Measurements from ENCODE around the gene SPRYD7. TPM values are rescaled to one million over a fixed set of nuclear protein-coding genes. Genes with fewer than 3 reads are reported as not detected.

The SPRYD7 gene
- polyA plus RNA-seq, 1 donor (not counting 4 experiments of a cell fraction or from before 2014, with no cell fraction given) = 11.3 TPM

DNA sequence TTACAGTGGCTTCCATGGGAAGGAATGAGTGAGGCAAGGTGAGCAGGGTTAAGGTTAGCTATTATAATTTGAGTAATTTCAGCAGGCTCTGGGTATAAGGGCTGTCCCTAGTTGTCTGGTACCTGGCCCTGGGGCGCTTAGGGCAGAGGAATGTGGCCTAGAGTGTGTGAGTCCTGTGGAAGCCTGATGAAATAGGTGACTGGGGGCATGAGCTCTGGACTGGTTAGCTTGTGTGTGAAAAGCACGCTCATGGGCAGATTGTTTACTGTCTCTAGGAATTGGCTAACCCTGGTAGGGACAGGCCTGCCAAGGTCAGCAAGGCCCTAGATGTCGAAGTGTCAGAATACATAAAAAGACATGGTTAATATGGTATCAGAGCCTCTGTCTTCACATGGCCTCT, 42.5 kb downstream of the SPRYD7 start:
- dilution Hi-C loops (cut with MboI; ENCODE audit: extremely low pct_ligation_motif_present, low sequenced_read_pairs) = no loop called here
- no peak overlapping the region for H3K4me3 ChIP-seq (ENCODE audit: control insufficient read depth in 2 of 3, extremely low read depth in 1 of 3, insufficient read depth in 2 of 3, low read depth in 1 of 3, low read length in 3 of 3)
- no peak for TF ChIP-seq EZH2 (IDR thresholded peaks at IDR 0.05; ENCODE audit: low read length)
- TF ChIP-seq, protein P1, sequence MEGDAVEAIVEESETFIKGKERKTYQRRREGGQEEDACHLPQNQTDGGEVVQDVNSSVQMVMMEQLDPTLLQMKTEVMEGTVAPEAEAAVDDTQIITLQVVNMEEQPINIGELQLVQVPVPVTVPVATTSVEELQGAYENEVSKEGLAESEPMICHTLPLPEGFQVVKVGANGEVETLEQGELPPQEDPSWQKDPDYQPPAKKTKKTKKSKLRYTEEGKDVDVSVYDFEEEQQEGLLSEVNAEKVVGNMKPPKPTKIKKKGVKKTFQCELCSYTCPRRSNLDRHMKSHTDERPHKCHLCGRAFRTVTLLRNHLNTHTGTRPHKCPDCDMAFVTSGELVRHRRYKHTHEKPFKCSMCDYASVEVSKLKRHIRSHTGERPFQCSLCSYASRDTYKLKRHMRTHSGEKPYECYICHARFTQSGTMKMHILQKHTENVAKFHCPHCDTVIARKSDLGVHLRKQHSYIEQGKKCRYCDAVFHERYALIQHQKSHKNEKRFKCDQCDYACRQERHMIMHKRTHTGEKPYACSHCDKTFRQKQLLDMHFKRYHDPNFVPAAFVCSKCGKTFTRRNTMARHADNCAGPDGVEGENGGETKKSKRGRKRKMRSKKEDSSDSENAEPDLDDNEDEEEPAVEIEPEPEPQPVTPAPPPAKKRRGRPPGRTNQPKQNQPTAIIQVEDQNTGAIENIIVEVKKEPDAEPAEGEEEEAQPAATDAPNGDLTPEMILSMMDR (optimal IDR thresholded peaks at IDR 0.05 in 1 of 3, IDR thresholded peaks at IDR 0.05 in 1 of 3, conservative IDR thresholded peaks at IDR 0.05 in 1 of 3; ENCODE audit: extremely low read depth in 1 of 3, insufficient read depth in 2 of 3, low read length in 3 of 3) = no peak
- H3K9me1 ChIP-seq (ENCODE audit: control insufficient read depth, extremely low read depth, insufficient read depth, low read length) = no peaks in the 10 kb centered on the region
- no peaks in the 10 kb centered on the region for H3K36me3 ChIP-seq (ENCODE audit: control insufficient read depth in 2 of 2, extremely low read depth in 1 of 2, insufficient read depth in 2 of 2, low read length in 2 of 2)
- no peaks in the 10 kb centered on the region for H3K9me3 ChIP-seq (ENCODE audit: control insufficient read depth, low read depth, low read length)
- no peak overlapping the region for H2AFZ ChIP-seq (ENCODE audit: control insufficient read depth, low read length)
- H3K4me1 ChIP-seq (ENCODE audit: control insufficient read depth, extremely low read depth, insufficient read depth, low read length) = no peaks in the 10 kb centered on the region
- DNase-seq (ENCODE audit: low read depth, low spot score) = no peak
- no peaks in the 10 kb centered on the region for H4K20me1 ChIP-seq (ENCODE audit: control insufficient read depth, extremely low read depth, insufficient read depth, low read length)
- no peak overlapping the region for H3K9ac ChIP-seq (ENCODE audit: control insufficient read depth, extremely low read depth, insufficient read depth, low read length)
- H3K27ac ChIP-seq (ENCODE audit: control insufficient read depth, insufficient read depth, low read length) = no peak overlapping the region
- H3K4me2 ChIP-seq (ENCODE audit: control insufficient read depth, extremely low read depth, insufficient read depth, low read depth, low read length) = no peak overlapping the region
- no peak for FAIRE-seq
- no peaks in the 10 kb centered on the region for H3K79me2 ChIP-seq (ENCODE audit: control insufficient read depth, insufficient read depth, low read length)
- no peaks in the 10 kb centered on the region for H3K27me3 ChIP-seq (ENCODE audit: control insufficient read depth, extremely low read depth, insufficient read depth, low read length)

DNA sequence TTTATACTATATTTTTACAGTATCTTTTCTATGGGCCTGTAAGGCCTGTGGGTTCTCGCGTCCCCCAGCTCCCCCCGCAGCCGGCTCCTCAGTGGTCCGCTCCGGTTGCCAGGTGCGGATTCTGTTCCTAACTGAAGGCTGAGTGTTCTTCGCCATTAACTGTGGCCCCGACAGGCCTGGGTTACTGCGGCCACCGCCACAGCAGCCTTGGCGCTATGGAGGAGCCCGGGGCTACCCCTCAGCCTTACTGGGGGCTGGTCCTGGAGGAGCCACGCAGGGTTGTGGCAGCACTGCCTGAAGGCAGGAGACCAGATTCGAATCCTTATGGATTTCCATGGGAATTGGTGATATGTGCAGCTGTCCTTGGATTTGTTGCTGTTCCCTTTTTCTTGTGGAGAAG, 45.8 kb downstream of the SPRYD7 start:
- Histone ChIP-seq H3K79me2 (ENCODE audit: control insufficient read depth, insufficient read depth, low read length) (no peaks in the 10 kb centered on the region), H3K9ac (ENCODE audit: control insufficient read depth, extremely low read depth, insufficient read depth, low read length) (no peak overlapping the region), H3K4me1 (ENCODE audit: control insufficient read depth, extremely low read depth, insufficient read depth, low read length) (no peaks in the 10 kb centered on the region), H3K27me3 (ENCODE audit: control insufficient read depth, extremely low read depth, insufficient read depth, low read length) (no peaks in the 10 kb centered on the region), H3K4me2 (ENCODE audit: control insufficient read depth, extremely low read depth, insufficient read depth, low read depth, low read length) (no peak overlapping the region), H3K27ac (ENCODE audit: control insufficient read depth, insufficient read depth, low read length) (no peak overlapping the region), H4K20me1 (ENCODE audit: control insufficient read depth, extremely low read depth, insufficient read depth, low read length) (no peaks in the 10 kb centered on the region), H3K9me1 (ENCODE audit: control insufficient read depth, extremely low read depth, insufficient read depth, low read length) (no peaks in the 10 kb centered on the region), H3K4me3 (ENCODE audit: control insufficient read depth in 2 of 3, extremely low read depth in 1 of 3, insufficient read depth in 2 of 3, low read depth in 1 of 3, low read length in 3 of 3) (no peak overlapping the region), H2AFZ (ENCODE audit: control insufficient read depth, low read length) (no peak overlapping the region), H3K9me3 (ENCODE audit: control insufficient read depth, low read depth, low read length) (no peaks in the 10 kb centered on the region), H3K36me3 (ENCODE audit: control insufficient read depth in 2 of 2, extremely low read depth in 1 of 2, insufficient read depth in 2 of 2, low read length in 2 of 2) (no peaks in the 10 kb centered on the region)
- DNase-seq (ENCODE audit: low read depth, low spot score) (no peak), FAIRE-seq (no peak)
- TF ChIP-seq EZH2 (IDR thresholded peaks at IDR 0.05; ENCODE audit: low read length) = no peak
- TF ChIP-seq, protein P1 (optimal IDR thresholded peaks at IDR 0.05 in 1 of 3, IDR thresholded peaks at IDR 0.05 in 1 of 3, conservative IDR thresholded peaks at IDR 0.05 in 1 of 3; ENCODE audit: extremely low read depth in 1 of 3, insufficient read depth in 2 of 3, low read length in 3 of 3) = no peak
- dilution Hi-C loops (cut with MboI; ENCODE audit: extremely low pct_ligation_motif_present, low sequenced_read_pairs) = no loop called here

All from keratinocyte (primary cell).